Vagina (tissue), 2 donors: ENCODE measurements around the gene UHRF1.

Experiments used
- CTCF ChIP-seq, 3 experiments: fragments of 450-650 bp in 2 of 3; fragments of 200-600 bp in 1 of 3; sonication (generic) in 1 of 3; IDR thresholded peaks; one replicate each; pipeline ENCODE4 v1.5.1; 2017 to 2019; ENCODE audit warnings: antibody characterized with exemption in 3 of 3, mild to moderate bottlenecking in 2 of 3, moderate library complexity in 2 of 3
- POLR2A ChIP-seq, 2 donors: fragments of 450-650 bp; IDR thresholded peaks; one replicate each; pipeline ENCODE4 v1.6.1; 2017; ENCODE audit warnings: antibody characterized with exemption in 2 of 2, mild to moderate bottlenecking in 2 of 2, moderate library complexity in 2 of 2
- POLR2AphosphoS5 ChIP-seq, 2 donors: sonication (generic); formaldehyde crosslinking; IDR thresholded peaks; one replicate each; pipeline ENCODE4 v1.9.0; 2017; ENCODE audit warnings: antibody characterized with exemption in 2 of 2, mild to moderate bottlenecking in 2 of 2, low read depth in 1 of 2; ENCODE audit not compliant: insufficient read depth in 1 of 2

- TF ChIP-seq POLR2AphosphoS5 (IDR thresholded peaks at IDR 0.05; ENCODE audit: insufficient read depth in 1 of 2, low read depth in 1 of 2) (peak in 1 of 2 donors; percentile 36), CTCF (IDR thresholded peaks at IDR 0.05) (no peak), POLR2A (IDR thresholded peaks at IDR 0.05) (no peak)
These were observed 7.2 kb downstream of the UHRF1 start for GRCh38 chr19:4916292-4917082.
